Stimulated activated naive B cell treated with anti-CD40 and anti-IgM and Interleukin-4, amounts not matched to agents 10 μg/mL and 1 μg/mL and 100 μg/mL, for 72 hours (primary cell): ENCODE data around the gene CD99L2.

Experiments used
- ATAC-seq, 2 donors: fragments of 150-1000 bp; cut with Tn5 transposase; replicated peaks; 2 replicates each; pipeline ENCODE4 v1.10.0; 2021; ENCODE audit warnings: moderate library complexity in 1 of 2
- DNase-seq: peaks from one replicate; pipeline ENCODE4 v3.0.0; 2021
- H3K27ac Mint-ChIP-seq: one replicate; pipeline ENCODE4 v1.8.0; 2022; ENCODE audit warnings: mild to moderate bottlenecking, mixed read lengths
- H3K27me3 Mint-ChIP-seq, 2 donors: one replicate each; pipeline ENCODE4 v1.8.0; 2022; ENCODE audit warnings: mixed read lengths in 2 of 2
- H3K36me3 Mint-ChIP-seq, 2 donors: one replicate each; pipeline ENCODE4 v1.8.0; 2022; ENCODE audit warnings: mixed read lengths in 2 of 2, mild to moderate bottlenecking in 1 of 2
- H3K4me1 Mint-ChIP-seq, 2 donors: one replicate each; pipeline ENCODE4 v1.8.0; 2022; ENCODE audit warnings: mixed read lengths in 2 of 2, mild to moderate bottlenecking in 1 of 2
- H3K4me3 Mint-ChIP-seq, 2 donors: one replicate each; pipeline ENCODE4 v1.8.0; 2022; ENCODE audit warnings: mild to moderate bottlenecking in 2 of 2, mixed read lengths in 2 of 2, moderate library complexity in 1 of 2
- H3K9me3 Mint-ChIP-seq, 2 donors: one replicate each; pipeline ENCODE4 v1.8.0; 2022; ENCODE audit warnings: mixed read lengths in 2 of 2, mild to moderate bottlenecking in 1 of 2

CD99L2 gene

GRCh38 chrX:150856101-150856500, 42.4 kb downstream of the CD99L2 start:
- H3K4me3 Mint-ChIP-seq = no peak overlapping the region
- no peak for DNase-seq
- H3K9me3 Mint-ChIP-seq = peaks cover 12 to 34% of the 10 kb centered on the region in 2 donors
- no peak overlapping the region for H3K27ac Mint-ChIP-seq
- no peak for ATAC-seq
- H3K4me1 Mint-ChIP-seq = peaks cover 2 to 4% of the 10 kb centered on the region in 2 donors
- peaks cover 33 to 47% of the 10 kb centered on the region in 2 donors for H3K36me3 Mint-ChIP-seq
- H3K27me3 Mint-ChIP-seq = no peaks in the 10 kb centered on the region

- H3K9me3 Mint-ChIP-seq = peaks cover 12 to 30% of the 10 kb centered on the region in 2 donors
Observed at GRCh38 chrX:150854856-150855255, 43.6 kb downstream of the CD99L2 start.

GRCh38 chrX:150849996-150850720, 48.3 kb downstream of the CD99L2 start:
- peaks cover 11% of the 10 kb centered on the region in 2 donors for H3K36me3 Mint-ChIP-seq
- peaks cover 10 to 17% of the 10 kb centered on the region in 2 donors for H3K4me1 Mint-ChIP-seq
- no peak overlapping the region for H3K27ac Mint-ChIP-seq
- peaks cover 0 to under 1% of the 10 kb centered on the region in 2 donors for H3K9me3 Mint-ChIP-seq
- DNase-seq (no peak), ATAC-seq (no peak)
- H3K27me3 Mint-ChIP-seq = no peaks in the 10 kb centered on the region
- H3K4me3 Mint-ChIP-seq = no peak overlapping the region

More at GRCh38 chrX:150854856-150855255, 43.6 kb downstream of the CD99L2 start:
- ATAC-seq (no peak), DNase-seq (no peak)
- no peak overlapping the region for H3K27ac Mint-ChIP-seq
- no peak overlapping the region for H3K4me3 Mint-ChIP-seq
- H3K4me1 Mint-ChIP-seq = peaks cover 2 to 4% of the 10 kb centered on the region in 2 donors
- no peaks in the 10 kb centered on the region for H3K27me3 Mint-ChIP-seq
- H3K36me3 Mint-ChIP-seq = peaks cover 33 to 40% of the 10 kb centered on the region in 2 donors

- ATAC-seq (no peak), DNase-seq (no peak)
- H3K27me3 Mint-ChIP-seq = no peaks in the 10 kb centered on the region
- peaks cover 7% of the 10 kb centered on the region in 2 donors for H3K36me3 Mint-ChIP-seq
- no peaks in the 10 kb centered on the region for H3K9me3 Mint-ChIP-seq
- H3K4me3 Mint-ChIP-seq = no peak overlapping the region
- H3K4me1 Mint-ChIP-seq = peaks cover 10 to 16% of the 10 kb centered on the region in 2 donors
- no peak overlapping the region for H3K27ac Mint-ChIP-seq
Observed at GRCh38 chrX:150849486-150849885, 49.0 kb downstream of the CD99L2 start.

GRCh38 chrX:150848914-150849365, 49.5 kb downstream of the CD99L2 start:
- H3K27me3 Mint-ChIP-seq = no peaks in the 10 kb centered on the region
- H3K9me3 Mint-ChIP-seq = no peaks in the 10 kb centered on the region
- H3K27ac Mint-ChIP-seq = no peak overlapping the region
- H3K4me3 Mint-ChIP-seq = no peak overlapping the region
- DNase-seq (no peak), ATAC-seq (no peak)
- peaks cover 5 to 7% of the 10 kb centered on the region in 2 donors for H3K36me3 Mint-ChIP-seq
- H3K4me1 Mint-ChIP-seq = peaks cover 10 to 16% of the 10 kb centered on the region in 2 donors

GRCh38 chrX:150847088-150847487, 51.4 kb downstream of the CD99L2 start:
- DNase-seq (no peak), ATAC-seq (no peak)
- Mint-ChIP-seq H3K4me3 (no peak overlapping the region), H3K27ac (no peak overlapping the region), H3K36me3 (peaks cover 0 to 3% of the 10 kb centered on the region in 2 donors), H3K4me1 (peaks cover 10 to 16% of the 10 kb centered on the region in 2 donors), H3K27me3 (no peaks in the 10 kb centered on the region), H3K9me3 (no peaks in the 10 kb centered on the region)

GRCh38 chrX:150846130-150846529, 52.3 kb downstream of the CD99L2 start:
- no peak overlapping the region for H3K27ac Mint-ChIP-seq
- H3K9me3 Mint-ChIP-seq = no peaks in the 10 kb centered on the region
- no peak for ATAC-seq
- H3K4me1 Mint-ChIP-seq = peaks cover 10 to 16% of the 10 kb centered on the region in 2 donors
- H3K4me3 Mint-ChIP-seq = no peak overlapping the region
- no peak for DNase-seq
- H3K36me3 Mint-ChIP-seq = no peaks in the 10 kb centered on the region
- H3K27me3 Mint-ChIP-seq = no peaks in the 10 kb centered on the region

- H3K27me3 Mint-ChIP-seq = no peaks in the 10 kb centered on the region
- DNase-seq (no peak), ATAC-seq (no peak)
- H3K4me3 Mint-ChIP-seq = no peak overlapping the region
- peaks cover 10 to 16% of the 10 kb centered on the region in 2 donors for H3K4me1 Mint-ChIP-seq
- H3K9me3 Mint-ChIP-seq = no peaks in the 10 kb centered on the region
- H3K36me3 Mint-ChIP-seq = no peaks in the 10 kb centered on the region
- H3K27ac Mint-ChIP-seq = no peak overlapping the region
Observed at GRCh38 chrX:150845091-150845490, 53.4 kb downstream of the CD99L2 start.

GRCh38 chrX:150844016-150844415, 54.5 kb downstream of the CD99L2 start:
- Mint-ChIP-seq H3K4me1 (peaks cover 9 to 10% of the 10 kb centered on the region in 2 donors), H3K9me3 (no peaks in the 10 kb centered on the region), H3K27ac (no peak overlapping the region), H3K4me3 (no peak overlapping the region), H3K27me3 (no peaks in the 10 kb centered on the region), H3K36me3 (no peaks in the 10 kb centered on the region)
- DNase-seq (no peak), ATAC-seq (no peak)

GRCh38 chrX:150842198-150842685, 56.2 kb downstream of the CD99L2 start:
- DNase-seq (no peak), ATAC-seq (no peak)
- Mint-ChIP-seq H3K36me3 (no peaks in the 10 kb centered on the region), H3K4me1 (peaks cover 0 to under 1% of the 10 kb centered on the region in 2 donors), H3K27me3 (no peaks in the 10 kb centered on the region), H3K9me3 (no peaks in the 10 kb centered on the region), H3K4me3 (no peak overlapping the region), H3K27ac (no peak overlapping the region)

GRCh38 chrX:150841456-150842197, 56.8 kb downstream of the CD99L2 start:
- H3K4me1 Mint-ChIP-seq = no peaks in the 10 kb centered on the region
- no peak for DNase-seq
- ATAC-seq = no peak
- H3K9me3 Mint-ChIP-seq = no peaks in the 10 kb centered on the region
- H3K36me3 Mint-ChIP-seq = no peaks in the 10 kb centered on the region
- H3K27me3 Mint-ChIP-seq = no peaks in the 10 kb centered on the region
- H3K27ac Mint-ChIP-seq = no peak overlapping the region
- H3K4me3 Mint-ChIP-seq = no peak overlapping the region

GRCh38 chrX:150837845-150838244, 60.6 kb downstream of the CD99L2 start:
- H3K27ac Mint-ChIP-seq = no peak overlapping the region
- no peak for ATAC-seq
- H3K4me3 Mint-ChIP-seq = no peak overlapping the region
- peaks cover 5 to 9% of the 10 kb centered on the region in 2 donors for H3K9me3 Mint-ChIP-seq
- H3K27me3 Mint-ChIP-seq = no peaks in the 10 kb centered on the region
- DNase-seq = no peak
- H3K36me3 Mint-ChIP-seq = peaks cover 2 to 9% of the 10 kb centered on the region in 2 donors
- no peaks in the 10 kb centered on the region for H3K4me1 Mint-ChIP-seq

- H3K4me3 Mint-ChIP-seq = no peak overlapping the region
Observed at GRCh38 chrX:150834695-150835094, 63.8 kb downstream of the CD99L2 start.

GRCh38 chrX:150833454-150834056, 64.9 kb downstream of the CD99L2 start:
- Mint-ChIP-seq H3K27ac (no peak overlapping the region), H3K27me3 (no peaks in the 10 kb centered on the region), H3K36me3 (peaks cover 6 to 9% of the 10 kb centered on the region in 2 donors), H3K9me3 (peaks cover 5 to 9% of the 10 kb centered on the region in 2 donors), H3K4me1 (no peaks in the 10 kb centered on the region), H3K4me3 (no peak overlapping the region)
- DNase-seq (no peak), ATAC-seq (no peak)

More at GRCh38 chrX:150834695-150835094, 63.8 kb downstream of the CD99L2 start:
- Mint-ChIP-seq H3K27me3 (no peaks in the 10 kb centered on the region), H3K27ac (no peak overlapping the region), H3K9me3 (peaks cover 5 to 9% of the 10 kb centered on the region in 2 donors), H3K36me3 (peaks cover 2 to 9% of the 10 kb centered on the region in 2 donors), H3K4me1 (no peaks in the 10 kb centered on the region)
- DNase-seq = no peak
- no peak for ATAC-seq
